Measurements from ENCODE around the gene IL13.

The IL13 gene

GRCh38 chr5:132655821-132656773 lies 1.9 kb upstream of the IL13 start:
- peak; percentile 53 for DNase-seq (ENCODE audit: low read depth)

GRCh38 chr5:132656774-132657355 lies 1.1 kb upstream of the IL13 start:
- DNase-seq (ENCODE audit: low read depth), result no peak

- DNase-seq (ENCODE audit: low read depth), result no peak
Measured at GRCh38 chr5:132658381-132659302, 669 bp downstream of the IL13 start.

- no peak for DNase-seq (ENCODE audit: low read depth)
Measured at GRCh38 chr5:132659598-132660493, 1.9 kb downstream of the IL13 start.

- no peak for DNase-seq (ENCODE audit: low read depth)
Measured at GRCh38 chr5:132661231-132662003, 3.4 kb downstream of the IL13 start.

- DNase-seq (ENCODE audit: low read depth), result no peak
Measured at GRCh38 chr5:132662004-132662401, 4.0 kb downstream of the IL13 start.

- peak; percentile 52 for DNase-seq (ENCODE audit: low read depth)
Measured at GRCh38 chr5:132662925-132663770, 5.2 kb downstream of the IL13 start.

- no peak for DNase-seq (ENCODE audit: low read depth)
Measured at GRCh38 chr5:132663771-132664695, 6.1 kb downstream of the IL13 start.

GRCh38 chr5:132664696-132665209 lies 6.8 kb downstream of the IL13 start:
- DNase-seq (ENCODE audit: low read depth), result no peak

- DNase-seq (ENCODE audit: low read depth), result no peak
Measured at GRCh38 chr5:132665574-132666080, 7.7 kb downstream of the IL13 start.

- no peak for DNase-seq (ENCODE audit: low read depth)
Measured at GRCh38 chr5:132666310-132667123, 8.5 kb downstream of the IL13 start.

- no peak for DNase-seq (ENCODE audit: low read depth)
Measured at GRCh38 chr5:132667309-132667708, 9.3 kb downstream of the IL13 start.

- no peak for DNase-seq (ENCODE audit: low read depth)
Measured at GRCh38 chr5:132667761-132668705, 10.1 kb downstream of the IL13 start.

- no peak for DNase-seq (ENCODE audit: low read depth)
Measured at GRCh38 chr5:132668706-132669454, 10.9 kb downstream of the IL13 start.

GRCh38 chr5:132669455-132669820 lies 11.5 kb downstream of the IL13 start:
- no peak for DNase-seq (ENCODE audit: low read depth)
